GM18508 (cell line): ENCODE measurements around the gene DYDC2.
"Not testable (repeated sequence)": the region's sequence is repeated elsewhere in the genome, so short reads cannot be mapped to it uniquely, and the experiment has no call there.

Experiments
- ATAC-seq: cut with Tn5 transposase; IDR thresholded peaks from one replicate; pipeline ENCODE4 v1.9.1; 2021; ENCODE audit warnings: moderate number of reproducible peaks; ENCODE audit not compliant: insufficient read depth, unreplicated experiment

DYDC2 gene, protein sequence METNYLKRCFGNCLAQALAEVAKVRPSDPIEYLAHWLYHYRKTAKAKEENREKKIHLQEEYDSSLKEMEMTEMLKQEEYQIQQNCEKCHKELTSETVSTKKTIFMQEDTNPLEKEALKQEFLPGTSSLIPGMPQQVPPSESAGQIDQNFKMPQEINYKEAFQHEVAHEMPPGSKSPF

DNA sequence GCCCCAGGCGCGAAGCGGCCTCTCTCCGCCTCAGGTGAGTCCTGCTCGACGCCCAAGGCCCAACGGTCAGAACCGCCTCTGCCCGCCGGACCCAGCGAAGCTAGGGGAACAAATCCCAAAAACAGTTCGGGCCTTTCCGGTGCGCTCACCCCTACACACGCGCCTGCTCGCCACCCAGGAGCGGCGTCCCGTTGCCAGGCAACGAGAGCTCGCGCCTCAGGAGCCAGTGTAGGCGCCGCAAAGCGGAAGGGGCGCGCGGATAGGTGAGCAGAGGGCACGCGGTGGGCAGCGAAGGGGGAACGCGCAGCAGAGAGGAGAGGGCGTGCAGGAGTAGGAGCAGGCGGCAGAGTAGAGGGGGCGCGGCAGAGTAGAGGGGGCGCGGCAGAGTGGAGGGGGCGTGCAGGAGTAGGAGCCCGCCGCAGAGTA, at the start of gene DYDC2, which contains the start of gene DYDC1:
TSS of gene DYDC2 (plus strand) at position 219 of the 426 bp plus-strand sequence. CDS start 5,663 bp downstream, outside the sequence.
TSS of gene DYDC1 (minus strand) at position 193 of the 426 bp plus-strand sequence. CDS start 4,154 bp downstream, outside the sequence.
- no peak for ATAC-seq

DNA sequence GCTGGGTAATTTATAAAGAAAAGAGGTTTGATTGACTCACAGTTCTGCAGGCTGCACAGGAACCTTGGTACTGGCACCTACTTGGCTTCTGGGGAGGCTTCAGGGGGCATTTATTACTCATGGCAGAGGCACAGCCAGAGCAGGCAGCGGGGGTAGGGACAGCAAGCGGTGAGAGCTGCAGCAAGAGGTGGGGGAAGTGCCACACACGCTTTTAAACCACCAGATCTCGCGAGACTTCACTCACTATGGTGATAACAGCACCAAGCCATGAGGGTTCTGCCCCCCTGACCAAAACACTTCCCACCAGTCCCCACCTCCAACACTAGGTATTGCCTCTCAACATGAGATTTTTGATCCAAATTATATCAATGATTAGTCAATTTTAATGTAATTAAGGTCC, 43.1 kb upstream of the DYDC2 start:
- no peak for ATAC-seq

DNA sequence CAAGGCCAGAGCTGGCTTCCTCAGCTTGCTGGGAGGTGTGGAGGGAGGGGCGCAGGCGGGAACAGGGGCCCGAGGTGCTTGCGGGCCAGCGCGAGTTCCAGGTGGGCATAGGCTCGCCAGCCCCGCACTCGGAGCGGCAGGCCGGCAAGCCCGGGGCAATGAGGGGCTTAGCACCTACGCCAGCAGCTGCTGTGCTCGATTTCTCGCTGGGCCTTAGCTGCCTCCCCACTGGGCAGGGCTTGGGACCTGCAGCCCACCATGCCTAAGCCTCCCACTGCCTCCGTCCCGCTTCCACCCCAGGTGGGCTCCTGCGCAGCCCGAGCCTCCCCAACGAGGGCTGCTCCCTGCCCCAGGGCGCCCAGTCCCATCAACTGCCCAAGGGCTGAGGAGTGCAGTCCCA, 41.2 kb upstream of the DYDC2 start:
- no peak for ATAC-seq

DNA sequence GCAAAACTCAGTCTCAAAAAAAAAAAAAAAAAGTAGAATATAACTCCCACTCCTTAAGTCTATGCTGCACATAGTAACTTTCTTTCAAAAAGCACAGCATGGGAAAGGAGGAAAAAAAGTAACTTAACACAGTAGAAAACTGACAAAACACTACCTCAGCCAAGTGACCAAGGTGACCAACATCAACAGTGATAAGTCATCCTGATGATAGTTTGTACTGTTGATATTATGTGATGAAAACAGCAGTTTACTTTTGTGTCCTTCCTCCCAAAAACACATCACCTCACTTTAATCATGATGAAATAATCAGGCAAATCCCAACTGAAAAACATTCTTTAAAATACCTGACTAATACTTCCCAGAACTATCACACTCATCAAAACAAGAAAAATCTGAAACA, 37.8 kb upstream of the DYDC2 start:
- ATAC-seq, result no peak

DNA sequence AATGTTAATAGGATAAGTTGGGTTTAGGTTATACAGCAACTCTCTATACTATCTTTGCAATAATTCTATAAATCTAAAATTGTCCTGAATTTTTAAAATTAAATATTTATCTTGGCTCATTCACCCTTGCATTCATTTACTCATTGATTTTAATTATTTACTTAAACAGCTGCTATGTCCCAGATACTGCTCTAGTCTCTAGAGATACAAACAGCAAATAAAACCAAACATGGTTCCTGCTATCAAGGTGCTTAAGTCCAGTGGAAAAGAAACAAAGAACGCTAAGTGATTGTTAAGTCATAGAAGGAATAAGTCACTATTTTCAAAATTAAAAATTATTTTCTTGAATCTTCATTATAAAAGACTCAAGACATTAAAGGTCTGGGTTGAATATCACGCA, 37.3 kb upstream of the DYDC2 start:
- no peak for ATAC-seq

DNA sequence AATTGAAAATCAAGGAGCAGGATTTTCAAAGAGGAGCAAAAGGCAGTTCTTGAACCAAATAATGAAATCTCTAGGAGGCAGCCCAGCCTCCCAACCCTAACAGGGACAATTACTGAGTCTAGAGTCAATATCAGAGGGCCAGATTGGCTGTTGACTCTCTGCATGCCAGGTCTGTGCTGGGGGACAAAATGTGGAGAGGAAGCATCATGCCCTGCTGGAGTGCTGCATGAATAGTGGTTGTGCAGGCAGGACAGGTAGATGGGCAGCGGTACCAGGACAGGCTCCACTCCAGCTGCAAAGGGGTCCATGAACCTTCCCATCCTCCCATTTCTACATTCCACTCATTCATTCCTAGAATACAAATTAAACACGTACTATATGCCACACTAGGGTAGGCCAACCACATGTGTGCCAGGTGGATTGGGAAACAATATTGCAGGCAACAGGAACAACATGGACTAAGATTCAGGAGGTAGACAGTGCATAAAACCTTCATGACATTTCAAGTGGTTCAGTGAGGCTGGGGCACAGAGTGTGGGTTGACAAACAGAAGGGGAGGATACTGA, 36.8 kb upstream of the DYDC2 start:
- no peak for ATAC-seq

DNA sequence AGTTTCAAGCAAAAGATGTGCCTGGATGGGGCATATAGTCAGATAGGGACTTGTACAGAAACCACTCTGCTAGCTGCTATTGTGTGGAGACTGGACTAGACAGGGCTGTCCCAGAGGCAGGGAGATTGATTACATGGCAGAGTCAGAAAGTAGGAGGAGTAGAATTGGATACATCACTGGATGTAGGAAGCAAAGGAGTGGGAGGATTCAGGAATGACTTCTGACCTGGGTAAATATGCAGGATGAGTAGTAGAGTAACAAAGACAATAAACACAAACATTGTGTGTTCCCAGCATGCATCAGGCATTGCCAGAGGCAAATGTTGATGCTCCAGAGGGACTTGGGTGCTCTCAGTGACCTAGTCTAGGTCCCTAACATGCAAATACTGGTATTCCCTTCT, 36.2 kb upstream of the DYDC2 start:
- ATAC-seq, result no peak

DNA sequence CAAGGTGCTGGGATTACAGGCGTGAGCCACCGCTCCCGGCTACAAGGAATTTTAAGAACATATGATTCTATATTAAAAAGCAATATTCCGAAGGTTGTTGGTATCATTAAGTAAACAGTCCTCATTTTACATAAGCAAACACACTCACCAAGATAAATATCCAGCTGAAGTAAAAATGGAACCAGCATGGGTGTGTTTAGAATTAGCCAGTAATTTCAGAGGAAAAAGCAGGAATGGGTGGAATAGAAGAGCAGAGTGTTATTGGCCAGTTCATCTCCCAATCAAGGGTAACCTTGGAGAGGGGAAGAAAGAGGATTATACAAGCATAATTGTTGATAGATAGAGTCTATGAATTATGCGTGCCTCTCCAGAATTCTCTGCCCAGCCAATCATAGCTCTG, 35.4 kb upstream of the DYDC2 start:
- ATAC-seq, result no peak

DNA sequence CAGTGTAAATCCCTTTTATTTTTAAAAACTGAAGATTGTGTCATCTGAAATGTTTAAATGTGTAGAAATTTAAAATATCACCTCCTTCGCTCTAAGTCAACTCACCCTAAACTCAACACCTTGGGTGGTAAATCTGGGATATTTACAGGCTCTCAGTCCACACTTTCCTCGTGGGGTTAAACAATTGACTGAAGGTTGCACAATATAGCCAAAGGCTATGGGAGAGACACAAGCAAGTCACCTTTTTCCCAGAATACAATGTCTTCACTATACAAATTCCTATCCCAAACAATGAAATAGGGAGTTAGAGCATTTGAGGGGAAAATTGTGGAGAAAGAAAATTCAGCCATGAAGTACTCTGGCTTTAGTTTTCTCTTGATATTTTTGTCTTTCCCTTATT, 34.4 kb upstream of the DYDC2 start:
- no peak for ATAC-seq

DNA sequence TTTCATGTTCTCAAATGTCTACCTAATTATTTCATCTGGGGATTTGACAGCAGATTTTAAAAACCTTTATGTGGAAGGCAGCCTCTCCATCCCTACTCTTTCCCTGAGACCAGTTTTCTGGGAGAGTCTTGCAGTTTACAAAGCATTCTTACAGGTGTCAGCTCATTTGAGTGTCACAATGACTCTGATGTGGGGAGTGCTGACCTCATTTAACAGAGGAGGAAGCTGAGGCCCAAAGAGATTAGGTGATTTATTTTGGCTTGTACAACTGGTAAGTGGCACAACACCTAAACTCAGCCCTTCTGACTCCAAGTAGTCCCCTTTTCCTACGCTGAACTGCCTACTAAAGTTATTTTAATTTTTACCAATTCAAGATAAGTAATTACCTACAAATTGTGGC, 33.9 kb upstream of the DYDC2 start:
- no peak for ATAC-seq

DNA sequence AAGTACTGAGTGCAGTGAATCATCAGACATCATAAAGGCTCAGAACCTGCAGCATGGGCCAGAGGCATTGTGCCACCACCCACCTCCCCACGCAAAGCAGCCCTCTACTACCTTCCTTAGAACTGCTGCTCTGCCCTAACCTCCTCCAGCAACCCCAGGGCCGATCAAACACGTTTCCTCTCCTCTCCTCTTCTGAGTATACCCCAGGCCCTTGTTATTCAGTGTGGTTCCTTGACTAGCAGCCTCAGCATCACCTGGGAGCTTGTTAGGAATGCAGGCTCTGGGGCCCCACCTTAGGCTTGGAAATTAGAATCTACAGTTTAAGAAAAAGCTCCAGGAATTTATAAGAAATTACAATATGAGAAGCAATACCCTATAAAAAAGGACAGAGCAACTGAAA, 33.3 kb upstream of the DYDC2 start:
- ATAC-seq, result no peak

DNA sequence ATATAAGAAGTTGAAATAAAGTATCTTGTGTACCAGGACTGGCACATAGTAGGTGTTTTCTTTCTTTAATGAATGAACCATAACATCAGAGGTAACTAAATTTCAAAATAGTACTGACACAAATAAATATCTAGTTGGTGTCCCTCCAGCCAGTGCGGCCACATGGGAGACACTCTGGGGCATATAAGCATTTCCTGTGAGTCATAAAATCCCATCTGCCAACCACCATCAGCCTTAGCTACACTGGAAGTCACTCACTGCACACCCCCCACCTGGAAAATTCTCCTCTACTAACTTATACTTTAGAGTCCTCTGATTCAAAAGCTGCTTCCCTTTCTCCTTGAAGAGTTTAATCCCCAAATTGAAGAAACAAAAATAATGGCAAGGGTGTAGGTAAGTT, 32.5 kb upstream of the DYDC2 start:
- no peak for ATAC-seq

DNA sequence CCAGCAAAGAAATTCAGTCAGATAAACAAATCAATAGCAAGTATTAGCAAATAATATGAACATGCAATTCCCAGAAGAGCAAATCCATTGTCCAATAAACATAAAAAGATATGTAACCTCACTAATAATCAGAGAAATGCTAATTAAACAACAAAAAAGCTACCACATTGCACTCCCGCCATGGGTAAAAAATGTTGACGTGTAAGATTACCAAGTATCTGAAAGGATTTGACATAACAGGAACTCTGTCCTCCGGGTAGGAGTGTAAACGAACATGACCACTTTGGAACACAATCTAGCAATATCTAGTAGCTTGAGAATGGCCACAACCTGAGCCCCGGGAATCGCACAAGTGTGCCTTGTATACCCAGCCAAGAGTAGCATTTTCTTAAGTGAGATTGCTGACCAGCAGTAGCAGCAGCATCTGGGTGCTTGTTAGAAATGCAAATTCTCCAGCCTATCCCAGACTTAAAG, 31.7 kb upstream of the DYDC2 start:
- ATAC-seq, result no peak

DNA sequence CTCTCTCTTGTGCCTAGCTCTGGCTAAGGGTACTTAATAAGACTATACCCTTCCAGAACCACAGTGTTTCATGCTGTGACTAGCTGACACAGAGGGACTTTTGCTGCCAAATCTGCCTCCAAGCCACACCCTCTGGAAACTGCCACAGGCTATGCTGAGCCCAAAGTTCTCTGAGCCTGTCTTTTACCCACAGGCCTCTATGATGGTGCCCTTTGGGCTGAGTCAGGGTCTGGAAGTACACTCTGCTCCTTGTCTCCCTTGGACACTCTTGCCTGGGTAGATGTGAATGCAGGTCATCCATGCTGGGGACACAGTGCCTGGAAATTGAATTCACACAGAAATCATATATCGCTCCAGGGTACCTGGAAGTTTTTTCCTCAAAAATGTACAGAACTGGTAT, 22.6 kb upstream of the DYDC2 start:
- ATAC-seq, result no peak

DNA sequence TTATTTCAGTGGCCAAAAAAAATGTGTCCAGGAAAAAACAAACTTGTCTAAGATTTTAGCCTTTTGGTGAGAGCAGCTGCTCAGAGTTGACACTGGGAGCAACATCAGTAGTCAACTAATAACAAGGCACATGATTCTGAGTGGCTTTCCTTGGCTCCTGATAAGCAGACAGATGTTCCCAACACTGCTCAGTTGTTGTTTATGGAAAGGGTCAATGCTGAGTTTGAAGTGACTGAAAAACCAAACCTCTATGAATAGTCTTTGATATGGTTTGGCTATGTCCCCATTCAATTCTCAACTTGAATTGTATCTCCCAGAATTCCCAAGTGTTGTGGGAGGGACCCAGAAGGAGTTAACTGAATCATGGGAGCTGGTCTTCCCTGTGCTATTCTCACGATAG, 12.3 kb upstream of the DYDC2 start:
- ATAC-seq, result no peak

DNA sequence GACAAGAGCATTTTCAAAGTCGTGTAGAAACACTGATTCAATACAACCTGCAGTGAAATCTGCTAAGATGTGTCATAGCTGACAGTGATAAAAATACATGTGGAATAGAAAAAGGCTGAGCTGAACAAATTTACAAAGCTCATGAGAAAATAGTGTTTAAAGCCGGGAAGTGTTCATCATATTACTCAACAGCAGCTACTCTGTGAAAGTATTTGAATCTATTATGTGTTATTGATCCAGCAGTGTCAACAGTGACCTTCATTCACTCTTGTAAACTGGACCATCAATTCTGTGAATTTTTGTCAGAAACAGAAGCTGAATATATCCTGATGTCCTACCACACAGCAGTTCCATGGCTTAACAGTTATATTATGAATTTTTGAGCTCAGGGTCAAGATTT, 11.7 kb upstream of the DYDC2 start:
- no peak for ATAC-seq

DNA sequence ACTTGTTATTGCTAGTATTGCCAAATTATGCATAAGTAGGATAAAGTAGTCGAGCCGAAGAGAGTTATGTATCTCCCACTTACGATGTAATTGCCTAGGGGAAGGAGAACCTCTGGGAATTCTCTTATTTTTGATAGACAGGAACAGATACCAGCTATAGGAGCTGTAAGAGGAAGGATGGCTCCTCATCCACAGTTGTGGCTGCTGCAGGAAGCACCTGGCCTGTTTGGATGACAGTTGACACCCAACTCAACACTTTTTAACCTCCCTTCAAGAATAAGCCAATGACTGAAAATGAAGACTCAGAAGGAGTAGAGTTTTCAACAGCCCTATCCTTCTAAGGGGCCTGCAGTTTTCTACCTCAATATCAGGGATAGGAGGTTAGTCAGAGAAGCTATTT, 6.3 kb upstream of the DYDC2 start:
- no peak for ATAC-seq

DNA sequence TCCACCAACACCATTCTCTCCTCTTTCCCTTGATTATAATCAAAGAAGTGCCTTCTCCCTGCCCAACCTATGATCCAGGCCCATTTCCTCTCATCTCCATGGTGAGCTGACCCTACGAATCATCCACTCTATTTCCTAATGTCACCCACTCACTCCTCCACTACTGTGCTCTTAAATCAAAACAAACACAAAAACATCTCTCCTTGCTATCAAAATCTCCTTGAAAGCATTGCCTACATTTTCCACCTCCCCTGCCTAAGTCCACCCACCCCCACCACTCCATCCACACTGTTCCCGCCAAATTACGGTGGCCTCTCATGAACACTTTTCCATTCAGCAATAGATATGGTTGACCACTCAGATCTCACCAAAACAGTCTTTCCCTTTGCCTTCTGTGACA, 5.4 kb upstream of the DYDC2 start:
- no peak for ATAC-seq

DNA sequence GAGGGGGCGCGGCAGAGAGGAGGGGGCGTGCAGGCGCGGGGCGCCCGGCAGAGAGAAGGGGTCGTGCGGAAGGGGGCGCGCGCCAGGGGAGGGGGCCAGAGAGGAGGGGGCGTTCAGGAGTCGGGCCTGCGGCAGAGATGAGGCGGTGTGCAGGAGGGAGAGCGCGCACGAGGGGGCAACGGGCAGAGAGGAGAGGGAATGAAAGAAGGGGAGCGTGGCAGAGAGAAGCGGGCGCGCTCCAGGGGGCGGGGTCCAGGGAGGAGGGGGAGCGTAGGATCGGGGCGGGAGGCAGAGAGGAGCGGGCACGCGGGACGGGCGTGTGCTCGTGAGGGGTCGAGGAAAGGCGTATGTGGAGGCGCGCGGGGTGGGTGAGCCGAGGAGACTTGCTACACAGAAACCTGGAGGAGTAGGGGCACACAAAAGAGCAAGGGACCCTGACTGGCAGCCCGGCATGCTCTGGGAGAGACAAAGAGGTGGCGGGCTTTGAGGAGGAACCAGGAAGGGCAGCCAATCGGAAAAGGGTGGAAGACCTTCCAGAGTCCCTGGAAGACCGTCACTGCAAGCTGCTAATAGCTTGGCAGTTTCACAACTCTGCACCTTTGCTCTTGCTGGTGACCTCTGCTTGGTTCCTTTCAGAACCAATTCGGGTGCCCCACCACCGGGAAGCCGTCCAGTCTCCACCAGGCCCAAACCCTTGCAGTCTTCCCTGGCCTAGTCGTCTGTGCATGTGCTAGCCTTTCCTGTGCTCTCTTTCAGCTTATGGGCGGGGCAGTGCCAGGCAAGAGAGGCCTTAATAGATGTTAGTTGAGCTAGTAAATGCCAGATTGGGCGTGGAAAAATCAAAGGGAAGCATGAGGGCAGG, 639 bp downstream of the DYDC2 start:
- ATAC-seq, result no peak

DNA sequence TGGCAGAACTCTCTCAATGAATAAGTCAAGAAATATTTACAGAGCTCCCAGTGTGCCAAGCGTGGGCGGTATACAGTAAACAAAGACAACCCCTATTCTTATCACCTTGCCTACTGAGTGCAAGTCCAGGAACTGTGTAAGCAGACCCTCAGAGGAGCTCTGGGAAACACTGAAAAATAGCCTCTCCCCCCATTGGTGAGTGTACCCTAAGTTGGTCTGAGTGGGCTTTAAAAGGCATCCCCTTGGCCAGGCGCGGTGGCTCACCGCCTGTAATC, 1.2 kb downstream of the DYDC2 start:
- ATAC-seq, result no peak

DNA sequence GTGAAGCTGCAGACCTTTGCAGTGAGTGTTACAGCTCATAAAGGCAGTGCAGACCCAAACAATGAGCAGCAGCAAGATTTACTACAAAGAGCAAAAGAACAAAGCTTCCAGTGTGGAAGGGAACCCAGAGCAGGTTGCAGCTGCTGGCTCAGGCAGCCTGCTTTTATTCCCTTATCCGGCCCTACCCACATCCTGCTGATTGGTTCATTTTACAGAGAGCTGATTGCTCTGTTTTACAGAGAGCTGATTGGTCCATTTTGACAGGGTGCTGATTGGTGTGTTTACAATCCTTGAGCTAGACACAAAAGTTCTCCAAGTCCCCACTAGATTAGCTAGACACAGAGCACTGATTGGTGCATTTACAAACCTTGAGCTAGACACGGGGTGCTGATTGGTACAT, 2.3 kb downstream of the DYDC2 start:
- not testable (repeated sequence) for ATAC-seq

DNA sequence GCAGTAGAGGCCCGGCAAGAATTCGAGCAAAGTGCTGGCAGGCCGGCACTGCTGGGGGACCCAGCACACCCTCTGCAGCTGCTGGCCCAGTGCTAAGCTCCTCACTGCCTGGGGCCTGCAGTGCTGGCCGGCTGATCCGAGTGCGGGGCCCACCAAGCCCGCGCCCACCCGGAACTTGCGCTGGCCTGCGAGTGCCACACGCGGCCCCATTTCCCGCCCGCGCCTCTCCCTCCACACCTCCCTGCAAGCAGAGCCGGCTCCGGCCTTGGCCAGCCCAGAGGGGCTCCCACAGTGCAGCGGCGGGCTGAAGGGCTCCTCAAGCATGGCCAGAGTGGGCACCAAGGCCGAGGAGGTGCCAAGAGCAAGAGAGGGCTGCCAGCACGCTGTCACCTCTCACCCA, 3.1 kb downstream of the DYDC2 start:
- no peak for ATAC-seq
